Astrocyte of the cerebellum (primary cell): Measurements from ENCODE around the gene ALG14.
A peak's percentile ranks its signal among the peaks of the same experiment; 100 is the strongest.

Experiments
- DNase-seq: peaks from one replicate; pipeline ENCODE4 v3.0.0-alpha.2; 2011; ENCODE audit warnings: low read depth
- H3K4me3 ChIP-seq: 2 replicates; pipeline ENCODE4 v1.5.1; 2011; ENCODE audit warnings: mild to moderate bottlenecking, low read depth, low read length, moderate library complexity
- in situ Hi-C: cut with HindIII; loops from 2 replicates; pipeline ENCODE4 v1.10.0; 2017; ENCODE audit warnings: low sequenced_read_pairs
- TF ChIP-seq, protein P1 (sequence below): IDR thresholded peaks from 2 replicates; pipeline ENCODE4 v1.5.1; 2012; ENCODE audit warnings: low read length, low read depth, moderate library complexity, mild to moderate bottlenecking; ENCODE audit errors: missing control alignments

ALG14 gene

DNA sequence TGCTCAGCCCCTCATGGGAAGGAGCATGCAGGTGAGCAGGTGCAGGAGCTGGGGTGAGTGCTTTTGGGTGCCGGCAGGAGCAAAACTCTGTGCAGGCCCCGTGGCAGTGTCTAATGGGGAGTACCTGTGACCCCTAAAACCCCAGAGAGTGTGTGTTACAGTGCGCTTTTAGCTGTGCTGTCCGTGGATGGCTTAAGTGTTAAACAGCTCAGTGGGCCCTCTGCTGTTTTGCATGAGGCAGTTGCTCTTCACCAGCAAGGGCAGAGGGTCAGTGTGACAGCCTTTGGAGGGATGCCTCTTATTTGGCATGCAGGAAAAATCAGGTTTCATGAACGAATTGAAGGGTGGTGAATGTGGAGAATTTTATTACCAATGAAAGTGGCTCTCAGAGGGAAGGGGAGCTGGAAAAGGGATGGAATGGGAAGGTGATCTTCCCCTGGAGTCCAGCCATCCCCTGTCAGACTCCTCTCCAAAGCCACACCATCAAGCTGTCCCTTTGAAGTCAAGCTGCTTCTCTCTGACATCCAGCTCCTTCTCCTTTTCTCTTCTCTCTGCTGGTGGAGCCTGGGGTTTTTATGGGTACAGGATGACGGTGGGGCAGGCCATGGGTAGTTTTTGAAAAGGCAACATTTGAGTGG lies 17.0 kb upstream of the ALG14 start:
- TF ChIP-seq, protein P1, sequence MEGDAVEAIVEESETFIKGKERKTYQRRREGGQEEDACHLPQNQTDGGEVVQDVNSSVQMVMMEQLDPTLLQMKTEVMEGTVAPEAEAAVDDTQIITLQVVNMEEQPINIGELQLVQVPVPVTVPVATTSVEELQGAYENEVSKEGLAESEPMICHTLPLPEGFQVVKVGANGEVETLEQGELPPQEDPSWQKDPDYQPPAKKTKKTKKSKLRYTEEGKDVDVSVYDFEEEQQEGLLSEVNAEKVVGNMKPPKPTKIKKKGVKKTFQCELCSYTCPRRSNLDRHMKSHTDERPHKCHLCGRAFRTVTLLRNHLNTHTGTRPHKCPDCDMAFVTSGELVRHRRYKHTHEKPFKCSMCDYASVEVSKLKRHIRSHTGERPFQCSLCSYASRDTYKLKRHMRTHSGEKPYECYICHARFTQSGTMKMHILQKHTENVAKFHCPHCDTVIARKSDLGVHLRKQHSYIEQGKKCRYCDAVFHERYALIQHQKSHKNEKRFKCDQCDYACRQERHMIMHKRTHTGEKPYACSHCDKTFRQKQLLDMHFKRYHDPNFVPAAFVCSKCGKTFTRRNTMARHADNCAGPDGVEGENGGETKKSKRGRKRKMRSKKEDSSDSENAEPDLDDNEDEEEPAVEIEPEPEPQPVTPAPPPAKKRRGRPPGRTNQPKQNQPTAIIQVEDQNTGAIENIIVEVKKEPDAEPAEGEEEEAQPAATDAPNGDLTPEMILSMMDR: no peak
- no peak for DNase-seq
- no peak overlapping the region for H3K4me3 ChIP-seq
- in situ Hi-C loops: no loop called here

DNA sequence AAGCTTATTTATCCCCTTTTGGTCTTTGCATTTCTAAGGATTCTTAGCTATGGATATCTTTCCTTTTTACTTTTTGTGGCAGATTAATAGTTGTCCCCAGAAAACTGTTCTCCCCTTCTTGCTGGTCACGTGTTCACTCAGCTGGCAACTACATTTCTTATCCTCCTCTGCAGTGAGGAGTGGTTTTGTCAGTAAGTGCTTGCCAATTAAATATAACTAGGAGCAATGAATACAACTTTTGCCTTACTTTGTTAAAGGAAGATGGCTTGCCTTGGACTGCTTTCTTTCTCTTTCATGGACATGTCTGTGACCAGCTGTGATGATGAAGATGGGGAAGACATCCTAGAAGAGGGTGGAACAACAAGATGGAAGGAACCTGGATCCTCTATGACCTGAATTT lies 15.6 kb upstream of the ALG14 start:
- no peak for DNase-seq
- in situ Hi-C loops: no loop called here
- no peak overlapping the region for H3K4me3 ChIP-seq
- TF ChIP-seq, protein P1: no peak

DNA sequence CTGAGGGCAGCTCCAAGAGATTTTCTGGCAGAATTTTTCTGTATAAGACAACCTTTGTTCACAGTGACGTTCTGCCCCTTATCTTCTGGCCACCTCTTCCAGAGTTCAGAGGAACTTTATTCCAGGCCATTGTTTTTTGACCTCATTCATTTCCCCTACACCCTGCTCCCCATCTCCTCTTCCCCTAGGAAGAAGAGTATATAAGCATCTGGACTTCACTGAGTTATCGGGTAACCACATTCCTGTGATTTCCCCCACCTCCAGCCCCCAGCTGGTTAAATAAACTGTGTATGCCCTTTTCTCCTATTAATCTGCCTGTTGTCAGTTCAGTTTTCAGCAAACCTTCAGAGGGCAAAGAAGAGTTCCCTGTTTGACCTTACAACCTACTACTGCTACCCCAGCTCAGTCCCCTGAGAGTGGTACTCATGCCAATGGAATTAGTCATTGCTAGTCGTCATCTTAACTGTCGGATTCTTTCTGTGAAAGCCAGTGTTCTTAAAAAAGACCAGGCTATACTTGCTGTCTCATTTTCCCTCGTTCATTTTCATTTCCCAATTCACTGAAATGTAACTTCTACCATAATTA lies 14.3 kb upstream of the ALG14 start:
- DNase-seq: peak; percentile 57
- TF ChIP-seq, protein P1: no peak
- in situ Hi-C loops: no loop called here
- no peak overlapping the region for H3K4me3 ChIP-seq

DNA sequence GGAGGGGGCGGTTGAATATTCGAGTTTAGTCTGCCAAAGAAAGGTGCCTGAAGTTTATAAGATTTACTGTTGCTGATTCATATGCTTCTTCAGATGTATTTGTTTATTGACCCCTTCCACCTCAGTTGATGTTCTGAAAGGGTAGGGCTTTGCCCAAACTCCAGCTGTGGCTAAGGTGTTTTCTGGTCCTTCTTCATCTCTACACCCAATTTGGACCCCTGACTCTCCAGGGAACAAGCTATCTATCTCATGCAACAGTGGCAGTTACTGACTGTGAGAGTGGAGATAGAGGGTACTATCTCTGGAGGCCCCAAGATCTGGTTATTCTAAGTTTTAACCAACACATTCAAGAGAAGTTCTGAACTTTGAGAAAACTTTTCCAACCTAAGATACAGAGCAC lies 12.6 kb upstream of the ALG14 start:
- DNase-seq: no peak
- TF ChIP-seq, protein P1: no peak
- no peak overlapping the region for H3K4me3 ChIP-seq
- in situ Hi-C loops: no loop called here

DNA sequence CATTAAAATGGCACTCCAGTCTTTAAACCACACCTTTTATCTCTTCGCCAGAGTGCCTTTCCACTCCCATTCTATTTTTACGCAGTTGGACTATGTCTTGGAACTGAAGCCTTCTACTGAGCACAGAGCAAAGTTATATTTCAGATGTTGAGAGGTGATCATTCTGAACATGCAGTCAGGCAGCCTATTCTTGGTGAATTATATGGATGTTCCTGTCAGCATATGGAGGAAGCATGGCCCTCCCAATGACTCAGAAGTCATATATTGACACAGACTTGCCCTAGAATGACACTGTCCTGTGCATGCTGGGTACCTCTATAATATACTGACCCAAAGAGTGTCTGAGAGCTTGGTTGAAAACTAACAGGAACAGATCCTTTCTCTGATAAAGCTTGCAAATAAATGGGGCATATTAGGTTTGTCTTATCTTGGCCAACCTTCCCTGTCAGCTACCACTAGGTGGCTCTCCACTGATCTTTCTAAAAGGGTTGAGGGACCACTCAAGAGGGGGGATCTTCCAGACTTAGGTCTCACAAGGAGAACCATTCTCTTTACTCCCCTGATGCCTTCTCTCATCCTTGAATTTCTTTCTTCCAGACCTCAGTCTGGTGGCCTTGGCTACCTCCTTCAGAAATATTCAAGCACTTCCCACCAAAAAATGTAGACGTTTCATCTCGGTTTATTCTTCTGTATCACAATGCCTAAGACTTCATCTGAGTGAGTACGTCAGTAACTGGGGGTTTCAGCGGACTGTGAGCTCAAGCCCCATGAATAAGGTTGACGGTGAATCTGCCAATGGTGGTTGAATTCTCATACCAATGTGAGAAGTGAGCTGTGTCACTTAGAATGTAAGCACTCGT lies 11.8 kb upstream of the ALG14 start:
- in situ Hi-C loops: loop anchor here (5.0 kb wide), 1 partner anchor 143 kb away; no protein-coding TSS in a partner anchor
- TF ChIP-seq, protein P1: peak; percentile 74
- no peak overlapping the region for H3K4me3 ChIP-seq
- no peak for DNase-seq

DNA sequence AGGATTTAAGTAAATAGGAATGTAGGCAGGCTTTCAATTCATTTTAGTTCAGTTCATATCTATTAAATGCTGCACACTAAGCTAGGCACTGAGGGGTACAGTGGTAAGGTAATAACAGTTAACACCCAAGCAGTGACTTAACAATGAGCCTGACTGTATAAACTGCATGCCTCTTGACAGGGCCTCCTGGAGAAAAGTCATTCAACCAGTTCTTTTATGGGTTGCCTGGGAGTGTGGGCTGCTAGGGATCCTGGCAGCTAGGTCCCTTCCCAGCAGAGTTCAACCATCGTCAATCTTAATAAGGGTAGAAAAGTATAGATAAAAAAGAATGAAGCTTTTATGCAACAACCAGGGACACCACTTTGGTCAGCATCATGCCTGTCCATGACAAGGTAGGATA lies 8.1 kb upstream of the ALG14 start:
- TF ChIP-seq, protein P1: no peak
- no peak overlapping the region for H3K4me3 ChIP-seq
- DNase-seq: no peak
- in situ Hi-C loops: loop anchor here (5.0 kb wide), 1 partner anchor 146 kb away; no protein-coding TSS in a partner anchor
